Ascending aorta (tissue), 2 donors: ENCODE results near the gene PDCD6IP. TPM values are rescaled to one million over a fixed set of nuclear protein-coding genes. Genes with fewer than 3 reads are reported as not detected.

Source experiments
- DNase-seq, 2 donors: peaks; one replicate each; pipeline ENCODE4 v3.0.0-alpha.2; 2019; ENCODE audit warnings: low spot score in 2 of 2
- H3K27ac ChIP-seq, 2 donors: fragments of 200-600 bp; sonication (generic); one replicate each; pipeline ENCODE4 v1.5.1; 2016 to 2017; ENCODE audit warnings: mild to moderate bottlenecking in 1 of 2
- H3K27me3 ChIP-seq: fragments of 200-600 bp; sonication (generic); one replicate; pipeline ENCODE4 v1.5.1; 2017
- H3K36me3 ChIP-seq, 2 donors: fragments of 200-600 bp; sonication (generic); one replicate each; pipeline ENCODE4 v1.5.1; 2016
- H3K4me1 ChIP-seq, 2 donors: fragments of 200-600 bp; sonication (generic); one replicate each; pipeline ENCODE4 v1.5.1; 2016 to 2017; ENCODE audit warnings: mild to moderate bottlenecking in 1 of 2
- H3K4me3 ChIP-seq, 2 donors: fragments of 200-600 bp; sonication (generic); one replicate each; pipeline ENCODE4 v1.5.1; 2016 to 2017; ENCODE audit warnings: mild to moderate bottlenecking in 1 of 2
- H3K9me3 ChIP-seq, 2 donors: fragments of 200-600 bp; sonication (generic); one replicate each; pipeline ENCODE4 v1.5.1; 2016
- CTCF ChIP-seq, 3 experiments: fragments of 200-600 bp in 2 of 3; fragments of 450-650 bp in 1 of 3; sonication (generic) in 2 of 3; IDR thresholded peaks; one replicate each; pipeline ENCODE4 v1.5.1; 2016 to 2019; ENCODE audit warnings: antibody characterized with exemption in 3 of 3, mild to moderate bottlenecking in 1 of 3, moderate library complexity in 1 of 3
- intact Hi-C: fragments of 100-400 bp; cut with DNase I; formaldehyde crosslinking; loops from one replicate; pipeline ENCODE4 v1.15.1; 2023
- total RNA-seq: library from RNA; depleted of rRNA; stranded (reverse); fragments of >200 nt; gene quantifications from one replicate; pipeline ENCODE4 v1.1.0, GENCODE V29; 2016

The PDCD6IP gene
- total RNA-seq, 1 donor from 2014 or later = 347 TPM

- peak in 2 of 3 experiments; percentile 35 to 45 for TF ChIP-seq CTCF (IDR thresholded peaks at IDR 0.05)
- no peaks in the 10 kb centered on the region for H3K9me3 ChIP-seq
- H3K4me1 ChIP-seq = no peaks in the 10 kb centered on the region
- no peaks in the 10 kb centered on the region for H3K36me3 ChIP-seq
- intact Hi-C loops = loop anchor here (1.0 kb wide), 1 partner anchor 799 kb away; no protein-coding TSS in a partner anchor
- H3K4me3 ChIP-seq = peak overlapping the region; percentile 2 to 51
- no peak overlapping the region for H3K27ac ChIP-seq
- H3K27me3 ChIP-seq = no peaks in the 10 kb centered on the region
- DNase-seq = no peak
These were observed 85.6 kb downstream of the PDCD6IP start for GRCh38 chr3:33883951-33884561.

GRCh38 chr3:33884701-33885100 lies 86.3 kb downstream of the PDCD6IP start:
- no peaks in the 10 kb centered on the region for H3K27me3 ChIP-seq
- no peak overlapping the region for H3K27ac ChIP-seq
- intact Hi-C loops = loop anchor here (1.0 kb wide), 1 partner anchor 799 kb away; no protein-coding TSS in a partner anchor
- no peaks in the 10 kb centered on the region for H3K9me3 ChIP-seq
- no peak for TF ChIP-seq CTCF (IDR thresholded peaks at IDR 0.05)
- no peaks in the 10 kb centered on the region for H3K36me3 ChIP-seq
- DNase-seq = no peak
- no peaks in the 10 kb centered on the region for H3K4me1 ChIP-seq
- H3K4me3 ChIP-seq = no peak overlapping the region

GRCh38 chr3:33885496-33885895 lies 87.1 kb downstream of the PDCD6IP start:
- TF ChIP-seq CTCF (IDR thresholded peaks at IDR 0.05) = no peak
- no peaks in the 10 kb centered on the region for H3K27me3 ChIP-seq
- no peak overlapping the region for H3K4me3 ChIP-seq
- intact Hi-C loops = no loop called here
- no peaks in the 10 kb centered on the region for H3K9me3 ChIP-seq
- DNase-seq = no peak
- H3K36me3 ChIP-seq = no peaks in the 10 kb centered on the region
- H3K4me1 ChIP-seq = no peaks in the 10 kb centered on the region
- no peak overlapping the region for H3K27ac ChIP-seq

- no peak for TF ChIP-seq CTCF (IDR thresholded peaks at IDR 0.05)
- intact Hi-C loops = no loop called here
- H3K36me3 ChIP-seq = no peaks in the 10 kb centered on the region
- H3K4me3 ChIP-seq = no peak overlapping the region
- no peak overlapping the region for H3K27ac ChIP-seq
- H3K9me3 ChIP-seq = no peaks in the 10 kb centered on the region
- no peaks in the 10 kb centered on the region for H3K4me1 ChIP-seq
- DNase-seq = no peak
- no peaks in the 10 kb centered on the region for H3K27me3 ChIP-seq
These were observed 87.6 kb downstream of the PDCD6IP start for GRCh38 chr3:33886015-33886414.

- H3K36me3 ChIP-seq = no peaks in the 10 kb centered on the region
- no peaks in the 10 kb centered on the region for H3K9me3 ChIP-seq
- no peak for TF ChIP-seq CTCF (IDR thresholded peaks at IDR 0.05)
- no peaks in the 10 kb centered on the region for H3K4me1 ChIP-seq
- H3K4me3 ChIP-seq = no peak overlapping the region
- no peaks in the 10 kb centered on the region for H3K27me3 ChIP-seq
- no peak for DNase-seq
- intact Hi-C loops = no loop called here
- no peak overlapping the region for H3K27ac ChIP-seq
These were observed 89.0 kb downstream of the PDCD6IP start for GRCh38 chr3:33887478-33887877.
